Right lobe of liver (tissue), 6 donors: ENCODE data around the gene TEDC2. TPM values are rescaled to one million over a fixed set of nuclear protein-coding genes. Genes with fewer than 3 reads are reported as not detected.

Experiments
- ATAC-seq, 4 donors: fragments of 200-7000 bp; cut with Tn5 transposase; one replicate each; pipeline ENCODE4 v1.9.1; 2020; ENCODE audit warnings: mild to moderate bottlenecking in 4 of 4, moderate library complexity in 4 of 4
- DNase-seq, 3 donors: peaks; one replicate each; pipeline ENCODE4 v3.0.0-alpha.2; 2020
- H3K27ac ChIP-seq, 3 donors: fragments of 200-600 bp; one replicate each; pipeline ENCODE4 v1.8.0; 2022
- H3K27me3 ChIP-seq, 2 donors: fragments of 200-600 bp; one replicate each; pipeline ENCODE4 v1.8.0; 2022
- H3K36me3 ChIP-seq, 4 donors: fragments of 200-600 bp; sonication (generic) in 1 of 4; one replicate each; pipeline versions ENCODE4 v1.5.1 to v1.8.0; 2017 to 2022; ENCODE audit warnings: control low read depth in 1 of 4
- H3K4me1 ChIP-seq, 4 donors: fragments of 200-600 bp; sonication (generic) in 1 of 4; one replicate each; pipeline versions ENCODE4 v1.5.1 to v1.8.0; 2017 to 2022; ENCODE audit warnings: control low read depth in 1 of 4
- H3K4me3 ChIP-seq, 3 donors: fragments of 200-600 bp; one replicate each; pipeline ENCODE4 v1.8.0; 2022
- H3K9me3 ChIP-seq, 4 donors: fragments of 200-600 bp; sonication (generic) in 1 of 4; one replicate each; pipeline versions ENCODE4 v1.5.1 to v1.8.0; 2017 to 2022; ENCODE audit warnings: control low read depth in 1 of 4
- POLR2A ChIP-seq: fragments of 450-650 bp; IDR thresholded peaks from one replicate; pipeline ENCODE4 v1.6.1; 2017; ENCODE audit warnings: antibody characterized with exemption, mild to moderate bottlenecking
- WGBS: methylation state at CpG from one replicate; pipeline ENCODE4 v1.1.6; 2018; ENCODE audit warnings: low coverage, low lambda C conversion rate; ENCODE audit not compliant: insufficient coverage; ENCODE audit errors: missing lambda C conversion rate; 5-methylcytosine and 5-hydroxymethylcytosine counted together
- intact Hi-C, 2 donors: fragments of 100-400 bp; cut with DNase I; formaldehyde crosslinking; loops; one replicate each; pipeline versions ENCODE4 v1.11.2 to v1.14.1; 2022
- total RNA-seq, 6 experiments: library from RNA; depleted of rRNA in 2 of 6; stranded (reverse); fragments of >200 nt in 2 of 6; fragmentation: NEBNext Ultra II Directional in 3 of 6; extraction: Animal tissue kit (Norgen Biotek cat#: 25700) in 3 of 6; gene quantifications; one replicate each; pipeline versions ENCODE4 v1.1.0 to v1.2.4, GENCODE V29; 2016 to 2023
- TF ChIP-seq, protein P1 (sequence below), 4 donors: fragments of 200-600 bp in 3 of 4; fragments of 450-650 bp in 1 of 4; IDR thresholded peaks; one replicate each; pipeline versions ENCODE4 v1.5.1 to v1.8.0; 2016 to 2022; ENCODE audit warnings: antibody characterized with exemption in 4 of 4, mild to moderate bottlenecking in 2 of 4
- donor health status: DM: no; HTN: yes; CAD: no.
- donor health status: DM: no; HTN: no; CAD: no.
- donor health status: DM: no; HTN: no; CAD: no.
- donor health status: DM: no; HTN: yes; CAD: no.
- donor health status: DM: no; HTN: yes; CAD: no.

Gene TEDC2
- total RNA-seq, 6 experiments from 2014 or later: 0.35 to 2.8 (median 0.87) TPM

DNA sequence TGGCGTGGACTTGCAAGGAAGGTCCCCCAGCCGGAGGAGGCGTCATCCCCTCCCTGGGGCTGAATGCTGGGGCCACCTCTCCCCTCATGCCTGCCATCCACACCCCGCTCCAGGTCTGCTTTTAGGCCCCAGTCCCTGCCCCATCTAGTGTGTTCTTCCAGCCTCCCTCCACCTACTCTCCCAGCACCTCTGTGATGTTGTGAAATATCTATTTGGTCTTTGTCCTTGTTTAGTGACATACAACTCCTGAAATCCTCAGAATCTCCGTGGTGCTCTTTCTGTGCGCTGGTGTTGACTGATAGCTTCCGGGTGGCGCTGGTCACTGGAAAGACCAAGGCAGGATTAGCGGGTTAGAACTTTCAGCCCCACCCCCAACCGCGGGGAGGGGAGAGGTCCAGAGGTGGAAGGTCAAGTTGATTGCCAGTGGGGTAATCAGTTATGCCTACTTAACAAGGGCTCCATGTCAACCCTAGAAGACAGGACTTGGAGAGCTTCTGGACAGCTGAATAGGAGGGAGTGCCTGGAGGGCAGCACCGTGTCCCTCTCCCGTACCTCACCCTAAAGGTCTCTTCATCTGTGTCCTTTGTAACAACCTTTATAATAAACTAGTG, 25.1 kb downstream of the TEDC2 start:
- Histone ChIP-seq H3K4me3 (no peak overlapping the region), H3K9me3 (no peaks in the 10 kb centered on the region), H3K27ac (peak overlapping the region; percentile 18 to 78 (median 60)), H3K36me3 (no peaks in the 10 kb centered on the region), H3K4me1 (peaks cover 0 to 36% (median 9%) of the 10 kb centered on the region in 4 donors), H3K27me3 (no peaks in the 10 kb centered on the region)
- TF ChIP-seq, protein P1, sequence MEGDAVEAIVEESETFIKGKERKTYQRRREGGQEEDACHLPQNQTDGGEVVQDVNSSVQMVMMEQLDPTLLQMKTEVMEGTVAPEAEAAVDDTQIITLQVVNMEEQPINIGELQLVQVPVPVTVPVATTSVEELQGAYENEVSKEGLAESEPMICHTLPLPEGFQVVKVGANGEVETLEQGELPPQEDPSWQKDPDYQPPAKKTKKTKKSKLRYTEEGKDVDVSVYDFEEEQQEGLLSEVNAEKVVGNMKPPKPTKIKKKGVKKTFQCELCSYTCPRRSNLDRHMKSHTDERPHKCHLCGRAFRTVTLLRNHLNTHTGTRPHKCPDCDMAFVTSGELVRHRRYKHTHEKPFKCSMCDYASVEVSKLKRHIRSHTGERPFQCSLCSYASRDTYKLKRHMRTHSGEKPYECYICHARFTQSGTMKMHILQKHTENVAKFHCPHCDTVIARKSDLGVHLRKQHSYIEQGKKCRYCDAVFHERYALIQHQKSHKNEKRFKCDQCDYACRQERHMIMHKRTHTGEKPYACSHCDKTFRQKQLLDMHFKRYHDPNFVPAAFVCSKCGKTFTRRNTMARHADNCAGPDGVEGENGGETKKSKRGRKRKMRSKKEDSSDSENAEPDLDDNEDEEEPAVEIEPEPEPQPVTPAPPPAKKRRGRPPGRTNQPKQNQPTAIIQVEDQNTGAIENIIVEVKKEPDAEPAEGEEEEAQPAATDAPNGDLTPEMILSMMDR (IDR thresholded peaks at IDR 0.05): no peak
- no peak for TF ChIP-seq POLR2A
- ATAC-seq (peak; percentile 80 to 88 (median 85)), DNase-seq (peak; percentile 65 to 80 (median 78))
- intact Hi-C loops: no loop called here
- WGBS: 31% methylated on average over 7 of the region's 13 CpGs

DNA sequence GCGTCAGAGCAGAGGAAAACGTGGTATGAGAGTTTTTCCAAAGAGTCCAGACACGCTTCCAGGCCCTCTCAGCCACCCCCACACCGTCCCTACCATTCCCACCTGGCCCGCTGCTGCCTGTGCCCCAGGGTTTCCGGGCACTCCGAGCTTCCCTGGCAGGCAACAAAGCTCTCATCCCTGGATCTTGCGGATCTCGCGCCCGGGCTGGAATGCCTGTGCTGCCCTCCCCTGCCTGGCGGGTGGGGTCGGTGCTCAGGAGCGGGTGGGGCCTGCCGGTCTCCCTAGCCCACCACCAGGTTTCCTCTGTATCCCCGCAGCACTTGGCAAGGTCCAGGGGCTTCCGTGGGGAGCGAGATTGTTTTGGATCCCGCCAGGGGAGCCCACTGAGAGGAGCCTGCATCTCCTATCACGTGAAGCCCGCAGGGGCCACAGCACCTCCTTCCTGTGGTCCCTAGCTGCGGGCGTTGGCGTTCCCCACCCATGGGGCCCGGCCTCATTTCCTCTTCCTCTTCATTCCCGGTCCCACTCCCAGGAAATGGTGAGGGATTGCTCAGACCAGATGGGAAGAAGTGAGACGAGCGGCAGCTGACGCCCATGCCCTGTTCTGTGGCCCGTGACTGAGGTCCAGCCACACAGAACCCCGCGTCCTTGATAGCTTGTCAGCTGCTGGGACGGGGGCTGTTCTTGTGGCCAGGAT, 26.1 kb downstream of the TEDC2 start:
- ATAC-seq: no peak
- Histone ChIP-seq H3K9me3 (no peaks in the 10 kb centered on the region), H3K36me3 (peaks cover 0 to 4% (median 0%) of the 10 kb centered on the region in 4 donors), H3K27me3 (no peaks in the 10 kb centered on the region), H3K4me1 (peaks cover 0 to 36% (median 9%) of the 10 kb centered on the region in 4 donors), H3K4me3 (no peak overlapping the region), H3K27ac (no peak overlapping the region)
- intact Hi-C loops: no loop called here
- TF ChIP-seq, protein P1 (IDR thresholded peaks at IDR 0.05): no peak
- no peak for TF ChIP-seq POLR2A
- WGBS: 84% methylated on average over 12 of the region's 33 CpGs
- DNase-seq: peak in 1 of 3 donors; percentile 44

DNA sequence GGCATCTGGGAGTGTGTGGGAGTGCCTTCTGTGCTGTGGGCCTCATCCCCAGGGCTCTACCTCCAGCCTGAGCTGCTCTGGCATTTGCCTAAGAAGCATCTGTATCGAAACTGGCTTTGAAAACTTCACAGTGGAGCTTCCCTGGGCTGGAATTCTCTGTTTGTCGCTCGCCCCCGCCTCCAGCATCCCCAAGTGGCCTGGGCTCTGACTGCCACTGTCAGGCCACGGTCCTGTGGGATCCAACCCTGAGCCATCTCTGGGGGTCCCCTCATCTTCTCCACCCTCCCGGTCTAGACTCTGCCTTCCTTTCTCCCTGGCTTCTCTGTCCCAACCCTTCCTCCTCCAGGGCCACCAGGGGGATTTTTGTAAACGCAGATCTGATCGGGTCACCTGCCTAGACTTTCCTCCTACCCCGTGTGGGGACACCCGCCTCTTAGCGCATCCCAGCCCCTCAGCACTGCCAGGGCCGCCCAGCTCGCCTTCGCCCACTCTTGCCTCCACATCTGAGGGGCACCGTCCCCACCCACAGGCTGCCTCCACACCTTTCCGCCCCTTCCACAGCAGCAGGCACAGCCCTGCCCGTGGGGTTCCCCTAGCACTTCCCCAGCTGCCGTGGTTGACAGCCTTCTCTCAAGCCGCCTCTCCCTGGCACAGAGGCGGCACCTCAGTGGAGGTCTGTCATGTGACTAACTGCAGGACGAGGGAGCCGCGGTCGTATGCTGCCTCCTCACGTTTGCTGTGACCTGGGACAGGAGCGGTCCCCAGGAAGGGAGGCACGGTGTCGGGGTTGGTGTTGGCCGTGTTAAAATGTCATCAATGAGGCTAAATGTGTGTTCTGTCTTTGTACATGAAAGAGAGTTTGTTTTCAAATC, 27.0 kb downstream of the TEDC2 start:
- Histone ChIP-seq H3K27me3 (no peaks in the 10 kb centered on the region), H3K36me3 (peaks cover 0 to 4% (median 0%) of the 10 kb centered on the region in 4 donors), H3K27ac (no peak overlapping the region), H3K4me1 (peaks cover 0 to 34% (median 9%) of the 10 kb centered on the region in 4 donors), H3K4me3 (no peak overlapping the region), H3K9me3 (no peaks in the 10 kb centered on the region)
- 62% methylated on average over 13 of the region's 29 CpGs for WGBS
- peak in 3 of 4 donors; percentile 27 to 40 (median 34) for ATAC-seq
- peak in 2 of 3 donors; percentile 56 to 62 for DNase-seq
- intact Hi-C loops: no loop called here
- no peak for TF ChIP-seq POLR2A
- TF ChIP-seq, protein P1 (IDR thresholded peaks at IDR 0.05): peak in 2 of 4 donors; percentile 8 to 16

DNA sequence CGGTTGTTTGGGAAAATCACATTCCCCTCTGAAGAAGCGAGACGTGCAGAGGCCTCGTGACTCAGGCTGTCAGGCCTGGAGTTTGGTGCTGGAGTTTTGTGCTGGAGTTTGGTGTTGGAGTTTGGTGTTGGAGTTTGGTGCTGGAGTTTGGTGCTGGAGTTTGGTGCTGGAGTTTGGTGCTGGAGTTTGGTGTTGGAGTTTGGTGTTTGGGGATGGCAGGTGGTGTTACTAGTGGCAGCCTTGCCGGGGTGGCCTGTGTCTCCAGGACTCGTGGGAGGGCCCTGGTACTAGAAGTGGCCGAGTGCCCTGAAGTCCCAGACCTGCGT, 27.6 kb downstream of the TEDC2 start:
- H3K27me3 ChIP-seq: no peaks in the 10 kb centered on the region
- peaks cover 0 to 37% (median 9%) of the 10 kb centered on the region in 4 donors for H3K4me1 ChIP-seq
- 57% methylated on average over 4 of the region's 8 CpGs for WGBS
- H3K36me3 ChIP-seq: peaks cover 0 to 4% (median 0%) of the 10 kb centered on the region in 4 donors
- no peak overlapping the region for H3K4me3 ChIP-seq
- intact Hi-C loops: no loop called here
- TF ChIP-seq, protein P1 (IDR thresholded peaks at IDR 0.05): no peak
- no peak for TF ChIP-seq POLR2A
- H3K27ac ChIP-seq: no peak overlapping the region
- DNase-seq: no peak
- ATAC-seq: no peak
- H3K9me3 ChIP-seq: no peaks in the 10 kb centered on the region
